Measurements from ENCODE around the gene TMUB1. TPM values are rescaled to one million over a fixed set of nuclear protein-coding genes. Genes with fewer than 3 reads are reported as not detected.

Gene TMUB1
- total and polyA plus RNA-seq, 9 of the 15 experiments (the other 6 are each of a cell fraction or from before 2014, with no cell fraction given): 0.14 to 241 (median 74.1) TPM

- no peak for TF ChIP-seq GMEB1 (CRISPR knock-in tag; IDR thresholded peaks at IDR 0.05)
- no peak for TF ChIP-seq MTA1 (IDR thresholded peaks at IDR 0.05; ENCODE audit: borderline replicate concordance)
- TF ChIP-seq SETDB1 (IDR thresholded peaks at IDR 0.05; ENCODE audit: low read length): no peak
- TF ChIP-seq USF1 (CRISPR knock-in tag; IDR thresholded peaks at IDR 0.05): peak; percentile 97
- peak in 1 of 2 experiments; percentile 88 for TF ChIP-seq E2F6 (IDR thresholded peaks at IDR 0.05; ENCODE audit: borderline replicate concordance in 1 of 2, extremely low read depth in 1 of 2, insufficient read depth in 1 of 2, insufficient read length in 1 of 2, low read depth in 1 of 2, low read length in 1 of 2, poor library complexity in 1 of 2, severe bottlenecking in 1 of 2)
- no peak for TF ChIP-seq PREB (CRISPR knock-in tag; IDR thresholded peaks at IDR 0.05)
- TF ChIP-seq SMC3 (conservative IDR thresholded peaks at IDR 0.05; ENCODE audit: insufficient read depth, low read depth, low read length): 0 out of 2 replicates have a peak, but pooled peaks have one; percentile 1
- no peak for TF ChIP-seq FUS (optimal IDR thresholded peaks at IDR 0.05; ENCODE audit: low read depth, low read length)
- TF ChIP-seq ARID2 (IDR thresholded peaks at IDR 0.05): no peak
- 0 out of 2 replicates have a peak, but pooled peaks have one; percentile 36 for TF ChIP-seq NFE2 (IDR thresholded peaks at IDR 0.05; ENCODE audit: low read depth)
- no peak for TF ChIP-seq ZBTB33 (CRISPR knock-in tag; IDR thresholded peaks at IDR 0.05)
- no peak for TF ChIP-seq THAP7 (CRISPR knock-in tag; IDR thresholded peaks at IDR 0.05)
- peak; percentile 99 for TF ChIP-seq NKRF (IDR thresholded peaks at IDR 0.05; ENCODE audit: borderline replicate concordance)
- no peak for TF ChIP-seq ARID3B (CRISPR knock-in tag; IDR thresholded peaks at IDR 0.05; ENCODE audit: borderline replicate concordance)
Measured at GRCh38 chr7:151062399-151063211, 20.7 kb downstream of the TMUB1 start (continued).

Measured in K562 (cell line).